GM19467 (cell line): ENCODE data around the gene KRTAP9-6.
"Not testable (repeated sequence)": the region's sequence is repeated elsewhere in the genome, so short reads cannot be mapped to it uniquely, and the experiment has no call there.

Experiments used
- ATAC-seq: cut with Tn5 transposase; IDR thresholded peaks from one replicate; pipeline ENCODE4 v1.9.1; 2021; ENCODE audit warnings: mild to moderate bottlenecking, moderate library complexity; ENCODE audit not compliant: unreplicated experiment

Gene KRTAP9-6

DNA sequence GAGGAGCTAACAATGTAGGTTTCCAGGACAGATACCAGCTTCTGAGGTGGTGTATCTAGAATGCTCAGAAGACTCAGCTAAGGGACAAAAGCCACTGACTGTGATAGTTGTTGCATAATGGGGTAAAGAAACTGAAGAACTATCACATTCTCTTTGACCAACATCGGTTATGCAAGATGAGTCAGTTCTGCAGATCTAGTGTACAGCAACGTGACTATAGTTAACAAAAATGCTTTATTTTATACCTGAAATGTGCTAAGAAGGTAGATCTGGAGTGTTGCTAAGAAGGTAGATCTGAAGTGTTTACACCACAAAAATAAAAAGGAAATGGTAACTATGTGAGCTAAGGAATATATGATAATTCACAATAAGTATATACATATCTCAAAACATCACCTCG, 2.5 kb downstream of the KRTAP9-6 start:
- ATAC-seq, result no peak

- ATAC-seq, result not testable (repeated sequence)
Measured at GRCh38 chr17:41271323-41271722, 6.1 kb downstream of the KRTAP9-6 start.

GRCh38 chr17:41271858-41272257, 6.7 kb downstream of the KRTAP9-6 start:
- ATAC-seq, result no peak

DNA sequence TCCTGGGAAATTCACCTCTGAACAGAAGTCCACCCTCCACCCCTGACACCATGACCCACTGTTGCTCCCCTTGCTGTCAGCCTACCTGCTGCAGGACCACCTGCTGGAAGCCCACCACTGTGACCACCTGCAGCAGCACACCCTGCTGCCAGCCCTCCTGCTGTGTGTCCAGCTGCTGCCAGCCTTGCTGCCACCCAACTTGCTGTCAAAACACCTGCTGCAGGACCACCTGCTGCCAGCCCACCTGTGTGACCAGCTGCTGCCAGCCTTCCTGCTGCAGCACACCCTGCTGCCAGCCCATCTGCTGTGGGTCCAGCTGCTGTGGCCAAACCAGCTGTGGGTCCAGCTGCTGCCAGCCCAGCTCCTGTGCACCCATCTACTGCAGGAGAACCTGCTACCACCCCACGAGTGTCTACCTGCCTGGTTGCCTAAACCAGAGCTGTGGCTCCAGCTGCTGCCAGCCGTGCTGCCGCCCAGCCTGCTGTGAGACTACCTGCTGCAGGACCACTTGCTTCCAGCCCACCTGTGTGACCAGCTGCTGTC, 10.5 kb downstream of the KRTAP9-6 start, which contains the start of gene KRTAP9-7:
TSS of gene KRTAP9-7 (plus strand) at position 51 of the 543 bp plus-strand sequence. CDS start at position 51, 0 bp downstream.
- ATAC-seq, result not testable (repeated sequence)

DNA sequence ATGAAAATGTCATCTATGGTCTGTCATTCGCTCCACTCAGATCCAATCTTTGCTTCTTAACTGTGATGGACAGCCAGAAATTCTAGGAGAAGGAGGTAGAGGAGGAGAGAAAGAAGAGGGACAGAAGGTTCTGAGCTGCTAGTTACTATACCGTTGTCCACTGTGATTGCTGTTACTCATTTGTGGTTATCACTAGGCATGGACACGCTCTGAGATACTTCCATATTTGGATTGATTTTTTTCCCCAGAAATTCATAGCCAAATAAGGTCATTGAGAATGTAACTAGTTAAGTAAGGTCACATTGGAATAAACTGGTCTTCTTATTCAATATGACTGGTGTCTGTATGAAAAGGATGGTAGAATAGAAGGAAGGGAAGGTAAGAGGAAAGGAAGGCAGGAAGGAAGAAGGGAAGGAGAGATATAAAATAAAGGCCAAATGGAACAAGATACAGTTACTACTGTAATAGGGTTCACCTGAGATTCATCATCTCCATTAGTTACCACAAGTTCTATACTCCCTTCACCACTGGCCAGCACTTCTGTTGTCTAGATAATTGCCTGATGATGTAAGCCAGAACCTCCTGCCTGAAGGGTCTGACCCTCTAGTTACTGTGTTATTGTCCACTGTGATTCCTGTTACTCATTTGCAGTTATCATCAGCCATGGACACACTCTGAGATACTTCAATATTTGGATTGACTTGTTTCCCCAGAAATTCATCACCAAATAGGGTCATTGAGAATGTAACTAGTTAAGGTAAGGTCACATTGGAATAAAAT, 13.2 kb downstream of the KRTAP9-6 start:
- ATAC-seq, result no peak

DNA sequence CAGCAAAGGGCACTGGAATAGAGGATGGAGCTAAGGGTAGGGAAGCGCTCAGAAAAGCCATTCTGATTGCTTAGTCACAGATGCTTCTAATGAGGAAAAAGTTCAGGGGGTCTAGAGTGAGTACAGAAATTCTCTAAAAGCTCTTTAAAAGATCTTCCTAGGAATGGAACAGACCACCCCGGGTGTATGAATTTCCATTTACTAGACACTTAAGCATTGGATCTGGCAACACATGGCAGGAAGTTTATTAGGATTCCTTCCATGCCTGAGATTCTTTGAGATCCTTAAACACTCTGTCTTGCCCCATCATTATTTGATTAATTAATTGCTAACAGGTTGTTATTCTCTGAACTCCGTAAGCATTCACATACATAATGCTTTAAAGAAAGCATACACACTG, 18.9 kb downstream of the KRTAP9-6 start:
- no peak for ATAC-seq

DNA sequence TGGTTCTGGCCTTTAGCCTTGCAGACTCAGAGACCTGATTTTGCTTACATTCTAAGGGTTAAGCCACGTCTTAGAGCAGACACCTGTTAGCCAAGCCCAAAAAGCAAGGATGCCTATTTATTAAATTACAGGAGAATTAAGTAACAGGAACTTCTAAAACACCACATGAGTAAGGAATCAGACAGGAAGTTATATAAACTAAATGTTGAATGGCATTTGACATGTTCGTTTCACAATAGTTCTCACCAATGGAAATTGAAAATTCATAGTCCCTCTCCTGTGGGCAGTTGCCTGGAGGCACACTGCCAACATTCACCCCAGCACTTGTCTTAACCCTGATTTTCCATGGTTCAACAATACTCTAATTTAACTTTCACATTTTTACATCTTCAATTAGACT, 19.4 kb downstream of the KRTAP9-6 start:
- ATAC-seq, result no peak

GRCh38 chr17:41287050-41287449, 21.9 kb downstream of the KRTAP9-6 start:
- ATAC-seq, result no peak

- ATAC-seq, result no peak
Measured at GRCh38 chr17:41294016-41294415, 28.8 kb downstream of the KRTAP9-6 start.

DNA sequence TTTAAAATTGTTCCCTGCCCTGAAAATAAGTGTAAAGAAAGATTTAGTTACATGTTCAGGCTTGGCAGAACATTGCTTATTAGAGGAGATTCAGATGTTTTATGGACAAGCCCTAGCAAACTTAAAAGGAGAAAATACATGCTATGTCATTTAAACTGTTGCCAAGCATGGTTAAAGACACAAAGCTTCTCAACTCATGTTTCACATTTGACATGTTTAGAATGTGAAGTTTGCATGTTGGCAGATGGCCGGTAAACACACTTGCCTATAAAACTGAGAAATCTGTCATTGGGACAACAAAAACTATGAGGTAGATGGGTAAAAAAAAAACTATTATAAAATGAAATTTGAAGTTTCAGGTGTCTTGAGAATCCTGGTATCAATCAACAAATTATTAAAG, 31.7 kb downstream of the KRTAP9-6 start:
- no peak for ATAC-seq

DNA sequence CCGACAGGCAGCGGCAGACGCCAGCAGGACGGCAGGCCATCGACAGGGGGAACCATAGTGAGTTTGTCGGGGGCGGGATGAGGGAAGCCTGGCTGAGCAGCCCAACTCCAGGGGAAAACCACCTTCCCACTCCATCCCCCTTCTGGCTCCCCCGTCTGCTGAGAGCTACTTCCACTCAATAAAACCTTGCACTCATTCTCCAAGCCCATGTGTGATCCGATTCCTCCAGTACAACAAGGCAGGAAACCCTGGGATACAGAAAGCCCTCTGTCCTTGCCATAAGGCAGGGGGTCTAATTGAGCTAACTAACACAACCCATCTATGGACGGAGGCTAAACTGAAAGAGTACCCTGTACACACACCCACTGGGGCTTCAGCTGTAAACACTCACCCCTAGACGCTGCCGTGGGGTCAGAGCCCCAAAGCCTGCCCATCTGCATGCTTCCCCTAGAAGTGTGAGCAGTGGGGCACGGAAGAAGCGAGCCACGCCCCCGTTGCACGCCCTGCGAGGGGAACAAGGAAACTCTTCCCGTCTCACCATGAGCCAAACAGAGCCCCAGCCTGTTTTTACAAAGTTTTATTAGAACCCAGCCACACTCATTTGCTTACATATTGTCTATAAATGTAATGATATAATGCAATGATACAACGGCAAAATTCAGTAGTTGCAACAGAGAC, 33.4 kb downstream of the KRTAP9-6 start:
- no peak for ATAC-seq

DNA sequence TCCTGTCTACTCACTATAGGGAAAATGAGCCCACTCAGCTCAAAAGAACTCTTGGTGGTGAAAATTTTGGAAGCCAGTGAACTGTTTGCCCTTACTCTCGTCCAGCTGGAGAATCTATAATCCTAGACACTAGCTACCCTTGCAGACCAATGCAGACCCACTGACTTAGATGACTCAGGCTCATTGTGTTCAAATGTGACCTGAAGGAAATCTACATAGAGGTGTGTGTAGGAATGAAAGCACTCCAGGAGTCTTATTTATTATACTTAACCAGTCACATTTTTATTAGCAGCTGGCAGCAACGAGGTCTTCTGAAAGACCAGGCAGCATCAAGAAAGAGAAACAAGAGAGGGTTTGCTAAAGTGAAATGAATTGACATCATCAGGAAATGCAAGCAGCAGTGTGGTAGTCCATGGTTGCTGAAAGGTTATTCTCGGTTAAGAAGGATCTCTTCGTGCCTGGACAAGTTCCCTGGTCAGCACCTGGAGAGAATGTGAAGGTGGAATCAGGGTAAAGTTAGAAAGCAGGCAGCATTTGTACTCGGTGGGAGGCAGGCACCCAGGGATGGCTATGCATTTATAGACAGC, 36.1 kb downstream of the KRTAP9-6 start:
- ATAC-seq, result no peak

DNA sequence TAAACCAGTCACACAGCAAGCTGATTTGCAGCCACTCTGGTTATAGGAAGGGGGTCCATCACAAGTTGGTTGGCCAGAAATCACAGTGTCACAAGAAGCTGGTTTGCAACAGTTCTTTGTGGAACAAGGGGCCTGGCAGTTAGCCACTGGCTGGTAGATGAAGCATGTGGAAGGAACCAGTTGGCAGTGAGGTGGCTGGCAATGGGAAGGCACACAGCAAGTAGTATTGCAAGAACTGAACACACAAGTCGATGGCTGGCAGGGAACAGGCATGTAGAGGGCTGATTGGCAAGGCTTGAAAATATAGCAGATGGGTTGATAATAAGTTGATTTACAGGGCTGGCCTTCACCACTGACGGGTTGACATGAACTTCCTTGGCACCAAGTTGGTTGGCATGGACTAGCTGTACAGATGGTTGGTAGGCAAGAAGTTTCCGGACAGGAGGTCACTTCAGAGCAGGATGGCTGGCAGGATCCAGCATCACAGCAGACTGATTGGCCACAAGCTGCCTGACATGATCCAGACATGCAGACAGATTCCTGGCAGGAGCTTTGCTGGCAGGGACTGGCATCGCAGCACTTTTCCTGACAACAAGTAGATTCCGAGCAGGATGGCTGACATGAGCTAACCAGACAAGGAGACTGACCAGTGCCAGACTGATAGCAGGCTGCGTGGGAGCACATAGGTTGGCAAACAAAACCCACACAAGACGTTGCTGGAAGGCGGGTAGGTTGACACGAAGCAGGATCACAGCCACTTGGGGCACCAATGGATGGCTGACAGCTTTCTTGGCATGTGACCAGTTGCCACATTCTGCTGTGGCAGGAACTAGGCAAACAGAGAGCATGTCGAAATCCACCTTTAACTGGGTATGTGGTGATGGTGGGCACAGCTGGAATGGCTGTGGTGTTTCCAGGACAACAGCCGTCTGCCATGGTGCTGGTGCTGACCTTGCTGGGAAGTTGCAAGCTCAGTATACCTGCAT, 37.0 kb downstream of the KRTAP9-6 start, which contains the start of gene KRTAP29-1:
TSS of gene KRTAP29-1 (minus strand) at position 936 of the 986 bp plus-strand sequence. CDS start at position 936, 0 bp downstream.
- ATAC-seq, result no peak

- no peak for ATAC-seq
Measured at GRCh38 chr17:41302981-41303380, 37.8 kb downstream of the KRTAP9-6 start.

DNA sequence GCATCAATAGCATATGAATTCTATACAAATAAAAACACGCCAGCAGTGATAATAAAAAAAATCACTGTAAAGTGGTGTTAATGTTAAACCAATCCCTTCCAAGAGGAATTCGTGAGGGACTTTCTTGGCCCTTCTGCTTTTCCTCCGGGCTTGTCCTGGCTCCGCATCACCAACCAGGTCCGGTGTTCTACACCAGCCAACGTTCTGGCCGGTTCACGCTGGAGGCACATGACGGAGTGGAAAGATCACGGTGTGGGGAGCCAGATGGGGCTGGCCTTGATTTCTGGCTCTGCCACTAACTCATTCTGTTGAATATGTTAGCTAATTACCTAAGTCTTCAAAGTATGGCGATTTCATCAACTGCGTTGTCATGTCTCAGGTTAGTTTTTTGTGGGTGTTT, 38.9 kb downstream of the KRTAP9-6 start:
- no peak for ATAC-seq

- no peak for ATAC-seq
Measured at GRCh38 chr17:41307647-41308046, 42.5 kb downstream of the KRTAP9-6 start.

DNA sequence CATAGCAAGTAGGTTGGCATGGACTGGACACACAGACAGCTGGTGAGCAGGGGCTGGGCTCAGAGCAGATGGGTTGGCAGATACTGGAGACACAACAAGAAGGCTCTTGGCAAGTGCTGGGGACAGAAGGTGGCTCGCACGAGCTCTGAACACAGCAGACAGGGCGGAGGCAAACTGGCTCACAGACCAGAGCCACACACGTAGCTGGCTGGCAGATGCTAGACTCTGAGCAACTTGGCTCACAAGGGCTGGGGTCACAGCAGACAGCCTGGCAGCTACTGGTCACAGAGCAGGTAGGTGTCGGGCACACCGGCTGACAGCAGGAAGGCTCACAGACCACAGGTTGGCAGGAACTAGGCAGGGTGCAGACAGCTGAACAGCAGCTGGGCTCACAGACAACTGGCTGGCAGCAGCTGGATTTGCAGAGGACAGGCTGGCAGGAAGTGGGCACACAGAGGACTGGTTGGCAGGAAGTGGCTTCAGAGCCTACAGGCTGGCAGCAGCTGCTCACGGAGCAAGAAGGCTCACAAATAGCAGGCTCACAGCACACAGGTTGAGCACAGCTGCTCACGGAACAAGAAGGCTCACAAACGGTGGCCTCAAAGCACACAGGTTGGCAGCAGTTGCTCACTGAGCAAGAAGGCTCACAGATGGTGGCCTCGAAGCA, 43.2 kb downstream of the KRTAP9-6 start:
- ATAC-seq, result no peak

GRCh38 chr17:41308918-41309359, 43.8 kb downstream of the KRTAP9-6 start, which contains the start of gene KRTAP16-1:
KRTAP16-1 (minus strand) TSS chr17:41309309; CDS start chr17:41309253, 56 bp downstream.
- ATAC-seq, result no peak

GRCh38 chr17:41311111-41311510, 45.9 kb downstream of the KRTAP9-6 start:
- no peak for ATAC-seq
